GM18861 (cell line): ENCODE measurements around the gene MAP6D1.

Experiments
- ATAC-seq: cut with Tn5 transposase; IDR thresholded peaks from one replicate; pipeline ENCODE4 v1.9.1; 2021; ENCODE audit not compliant: unreplicated experiment

MAP6D1 gene

DNA sequence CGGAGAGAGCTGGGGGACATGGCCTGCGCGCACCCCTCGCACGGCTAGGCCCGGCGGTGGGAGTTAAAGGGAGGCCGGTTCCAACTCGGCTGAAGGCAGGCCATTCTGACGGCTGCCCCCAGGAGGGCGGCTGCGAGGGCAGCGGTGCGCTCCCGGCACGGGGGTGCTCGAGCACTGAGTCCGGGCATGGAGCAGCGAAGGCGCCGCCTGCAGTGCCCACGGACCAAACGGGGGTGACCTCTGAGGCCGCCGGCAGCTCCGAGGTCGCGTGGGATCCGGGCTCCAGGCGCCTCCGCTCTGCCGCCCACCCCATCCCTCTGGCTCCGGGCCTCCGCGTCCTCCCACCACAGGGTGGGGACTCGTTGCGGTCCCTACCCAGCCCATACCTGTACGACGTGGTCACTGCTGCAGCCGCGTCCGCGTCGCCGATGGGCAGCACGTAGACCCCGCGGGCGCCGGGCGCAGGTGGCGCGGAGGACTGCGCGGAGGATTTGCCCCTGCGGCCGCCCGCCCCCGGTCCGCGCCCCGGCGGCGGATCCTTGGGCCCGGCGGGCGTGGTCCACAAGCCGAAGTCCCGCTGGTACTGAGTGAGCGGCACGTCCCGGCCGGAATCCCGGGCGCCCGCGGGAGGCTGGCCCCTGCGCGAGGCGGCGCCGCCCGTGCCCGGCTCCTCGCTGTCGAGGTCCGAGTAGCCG, 469 bp downstream of the MAP6D1 start:
- ATAC-seq: peak; percentile 14

GRCh38 chr3:183823963-183824362, 1.4 kb downstream of the MAP6D1 start:
- no peak for ATAC-seq

GRCh38 chr3:183822631-183823030, 2.7 kb downstream of the MAP6D1 start:
- no peak for ATAC-seq

DNA sequence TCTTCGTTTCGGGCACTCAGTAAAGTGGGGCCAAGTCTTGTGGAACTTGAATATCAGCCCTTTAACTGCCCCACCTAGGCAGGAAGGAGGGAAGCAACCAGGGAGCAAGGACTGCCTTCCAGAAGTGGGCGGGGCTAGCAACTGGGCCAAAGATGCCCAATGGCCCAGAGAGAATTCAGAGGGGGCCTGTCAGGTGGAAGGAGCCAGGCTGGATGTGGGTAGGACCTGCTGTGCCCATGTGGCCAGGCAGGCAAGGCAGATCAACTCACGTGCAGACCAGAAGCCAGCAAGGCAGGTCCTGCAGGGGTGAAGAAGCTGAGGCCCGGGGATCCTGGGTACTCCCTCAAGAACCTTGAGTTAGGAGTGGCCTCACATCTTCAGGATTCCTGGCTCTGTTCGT, 5.5 kb downstream of the MAP6D1 start:
- no peak for ATAC-seq

DNA sequence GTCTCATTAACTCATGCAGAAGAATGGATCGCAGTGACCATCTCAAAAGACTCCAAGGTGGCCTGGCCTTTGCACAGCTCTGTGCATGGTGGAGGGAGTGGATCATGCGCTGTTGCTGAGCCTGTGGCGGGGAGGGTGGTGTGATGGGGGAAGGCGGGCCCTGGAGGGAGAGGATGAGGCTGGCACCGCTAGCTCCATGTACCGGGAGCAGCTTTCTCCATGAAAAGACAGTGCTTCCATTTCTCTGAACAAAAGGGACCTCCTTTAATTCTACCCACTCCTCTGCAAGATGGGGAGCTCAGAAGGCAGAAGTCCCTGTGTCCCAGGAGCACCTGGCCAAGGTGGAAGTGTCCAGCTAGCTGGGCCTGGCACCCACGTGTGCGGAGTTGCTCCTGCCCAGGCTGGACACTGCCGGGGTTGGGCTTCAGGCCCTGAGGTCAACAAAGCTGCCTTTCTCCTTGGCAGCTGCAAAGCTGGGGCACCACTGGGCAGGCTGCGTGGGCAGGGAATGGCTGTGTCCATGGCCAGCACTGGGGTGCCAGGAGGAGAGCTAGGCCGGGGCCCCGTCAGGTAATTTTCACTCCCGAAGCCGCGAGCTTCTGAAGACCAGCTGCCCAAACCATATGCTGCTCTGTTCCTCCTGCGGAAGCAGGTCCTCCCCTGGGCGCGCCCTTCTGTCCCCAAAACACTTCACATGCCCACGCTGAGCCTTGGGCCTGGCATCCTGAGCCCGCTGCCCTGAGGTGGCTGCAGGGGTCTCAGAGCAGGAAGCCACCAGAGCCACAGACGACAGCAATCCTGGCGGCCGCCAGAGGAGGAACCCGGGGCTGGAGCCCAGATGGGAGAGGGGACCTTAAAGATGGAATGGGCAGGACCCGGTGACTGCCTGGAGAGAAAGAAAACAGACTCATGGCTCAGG, 6.4 kb downstream of the MAP6D1 start:
- no peak for ATAC-seq

GRCh38 chr3:183818041-183818620, 7.2 kb downstream of the MAP6D1 start:
- no peak for ATAC-seq

GRCh38 chr3:183817639-183818038, 7.7 kb downstream of the MAP6D1 start:
- ATAC-seq: no peak

DNA sequence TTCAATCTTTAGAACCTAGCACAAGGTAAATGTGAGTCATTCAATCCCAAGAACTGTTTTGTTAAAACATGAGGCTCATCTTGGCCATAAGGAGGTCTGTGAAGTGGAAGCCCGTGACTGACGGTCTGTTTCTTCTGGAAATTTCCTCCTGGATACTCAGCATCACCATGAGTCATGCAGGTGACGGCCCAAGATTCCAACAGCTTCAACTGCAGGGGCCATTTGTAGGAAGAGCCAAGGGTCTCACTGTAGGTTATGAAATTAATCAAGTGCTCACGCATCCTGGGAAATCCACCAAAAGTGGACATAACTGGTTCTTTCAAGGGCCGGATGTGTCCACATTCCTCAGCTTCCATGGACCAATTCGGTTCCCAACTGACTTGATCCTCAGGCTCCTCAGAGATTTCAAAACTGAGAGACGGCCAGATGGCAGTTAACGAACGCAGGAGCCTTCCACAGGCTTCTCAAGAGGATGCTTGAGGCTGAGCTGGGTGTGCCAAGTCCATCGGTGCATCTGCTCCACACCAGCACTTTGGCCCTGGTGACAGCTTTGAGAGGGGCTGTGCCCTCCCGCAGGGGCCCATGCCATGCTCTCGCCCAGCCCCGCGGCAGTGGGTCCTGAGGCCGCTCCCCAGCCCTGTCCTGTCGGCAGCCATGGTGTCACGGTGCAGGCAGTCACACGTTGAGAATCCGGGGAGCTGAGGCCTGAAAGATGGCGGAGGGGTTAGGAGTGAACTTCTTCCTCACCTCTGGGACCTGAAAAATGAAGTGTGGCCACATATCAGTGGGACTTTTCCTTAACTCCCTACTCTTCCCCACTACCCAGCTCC, 8.5 kb downstream of the MAP6D1 start:
- no peak for ATAC-seq

DNA sequence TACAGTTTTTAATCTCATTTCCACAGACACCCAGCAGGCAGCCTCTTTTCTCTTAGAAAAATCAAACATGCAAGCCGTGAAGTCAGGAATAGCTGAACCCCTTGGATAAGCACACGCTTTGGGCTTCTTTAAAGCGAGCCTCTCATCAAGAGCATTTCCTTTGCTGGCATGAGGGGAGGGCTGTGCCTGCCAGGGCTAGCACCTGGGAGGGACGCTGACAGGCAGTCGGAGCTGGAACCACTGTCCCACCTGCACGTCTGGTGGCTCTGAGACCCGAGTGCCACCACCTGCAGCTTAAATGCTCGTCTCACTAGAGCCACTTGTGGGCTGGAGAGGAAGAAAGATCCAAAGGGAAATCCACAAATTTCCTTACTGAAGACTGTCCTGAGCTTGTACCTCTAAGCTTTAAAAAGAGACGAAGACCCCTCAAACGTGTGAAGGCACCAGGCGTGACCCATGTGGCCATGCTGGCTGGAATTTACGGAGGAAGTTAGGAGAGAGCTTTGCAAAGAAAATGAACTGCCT, 9.4 kb downstream of the MAP6D1 start:
- ATAC-seq: no peak

DNA sequence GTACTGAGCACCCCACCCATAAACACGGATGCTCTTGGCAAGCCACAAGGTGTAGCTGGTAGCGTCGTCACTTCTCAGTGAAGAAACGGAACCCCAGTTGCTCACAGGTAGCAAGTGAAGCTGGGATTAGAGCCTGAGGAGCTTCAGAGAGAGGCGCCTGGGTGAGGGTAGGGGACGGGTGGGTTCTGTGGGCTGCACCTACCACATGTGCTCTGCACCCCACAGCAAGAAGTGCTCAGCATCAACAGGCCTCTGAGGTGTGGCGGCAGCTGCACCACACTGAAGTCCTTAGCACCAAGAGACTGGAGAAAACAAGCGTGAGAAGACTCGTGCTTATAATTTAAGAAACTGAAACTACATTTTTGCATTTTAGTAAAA, 9.8 kb downstream of the MAP6D1 start:
- ATAC-seq: no peak

DNA sequence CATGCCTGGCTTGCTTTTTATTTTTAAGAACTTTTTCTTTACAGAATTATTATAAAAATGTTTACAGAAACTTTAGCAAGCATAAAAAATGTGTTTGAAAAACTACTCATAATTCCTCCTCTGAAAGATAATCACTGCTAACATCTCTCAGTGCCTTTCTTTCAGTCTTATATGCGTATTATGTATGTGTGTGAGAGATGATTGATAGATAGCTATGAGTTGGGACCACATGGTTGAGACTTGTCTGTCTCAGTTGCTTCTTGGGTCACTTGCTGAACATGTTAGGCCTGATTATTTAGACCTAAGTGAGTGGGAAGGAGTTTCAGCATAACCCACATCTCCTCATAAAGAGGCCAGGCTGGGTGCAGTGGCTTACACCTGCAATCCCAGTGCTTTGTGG, 11.1 kb downstream of the MAP6D1 start:
- ATAC-seq: no peak

DNA sequence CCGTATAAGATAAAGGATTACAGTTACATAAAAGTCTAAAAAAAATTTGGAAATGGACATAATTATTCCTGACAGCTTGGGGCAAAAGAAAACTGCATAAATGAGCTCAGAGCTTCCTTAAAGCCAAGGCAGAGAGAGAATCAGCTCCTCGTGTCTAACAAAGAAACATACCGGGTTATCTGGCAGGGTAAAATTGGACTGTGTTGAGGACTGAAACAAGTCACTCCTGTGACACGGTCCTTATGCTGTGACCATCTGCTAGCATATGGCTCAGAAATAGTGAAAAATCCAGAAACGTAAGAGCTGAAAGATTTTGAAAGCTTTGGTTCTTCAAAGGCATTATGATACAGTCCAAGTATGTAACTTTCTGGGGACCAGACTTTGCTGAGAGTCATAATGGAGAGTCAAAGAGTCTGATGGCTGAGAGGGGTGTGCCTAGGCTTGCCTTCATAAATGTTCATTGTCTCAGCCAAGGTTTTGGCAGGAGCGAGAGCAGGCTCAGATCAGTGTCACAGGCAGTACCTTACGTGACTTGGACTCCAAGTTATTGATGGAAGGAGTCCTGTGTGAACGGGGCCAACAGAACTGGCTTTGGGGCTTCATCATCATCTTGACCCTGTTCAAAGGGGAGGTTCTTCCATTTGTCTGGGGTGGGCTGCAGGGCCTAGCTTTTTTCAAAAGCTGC, 12.5 kb downstream of the MAP6D1 start:
- no peak for ATAC-seq

DNA sequence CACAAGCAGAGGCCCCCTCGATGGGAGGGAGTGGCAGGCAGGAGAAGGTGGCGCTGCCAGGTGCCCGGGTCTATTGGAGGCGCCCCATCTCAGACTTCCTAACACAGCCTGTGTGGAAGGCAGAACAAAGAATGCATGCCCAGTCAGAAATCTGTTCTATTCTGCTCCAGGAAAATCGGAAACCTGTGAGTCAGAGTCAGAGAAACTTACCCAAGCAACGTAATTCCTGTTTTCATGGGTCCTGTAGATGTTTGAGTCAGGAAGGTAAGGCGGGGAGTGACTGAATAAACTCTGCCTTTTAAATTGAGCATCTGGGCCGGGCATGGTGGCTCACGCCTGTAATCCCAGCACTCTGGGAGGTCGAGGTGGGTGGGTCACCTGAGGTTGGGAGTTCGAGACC, 13.7 kb downstream of the MAP6D1 start:
- no peak for ATAC-seq

DNA sequence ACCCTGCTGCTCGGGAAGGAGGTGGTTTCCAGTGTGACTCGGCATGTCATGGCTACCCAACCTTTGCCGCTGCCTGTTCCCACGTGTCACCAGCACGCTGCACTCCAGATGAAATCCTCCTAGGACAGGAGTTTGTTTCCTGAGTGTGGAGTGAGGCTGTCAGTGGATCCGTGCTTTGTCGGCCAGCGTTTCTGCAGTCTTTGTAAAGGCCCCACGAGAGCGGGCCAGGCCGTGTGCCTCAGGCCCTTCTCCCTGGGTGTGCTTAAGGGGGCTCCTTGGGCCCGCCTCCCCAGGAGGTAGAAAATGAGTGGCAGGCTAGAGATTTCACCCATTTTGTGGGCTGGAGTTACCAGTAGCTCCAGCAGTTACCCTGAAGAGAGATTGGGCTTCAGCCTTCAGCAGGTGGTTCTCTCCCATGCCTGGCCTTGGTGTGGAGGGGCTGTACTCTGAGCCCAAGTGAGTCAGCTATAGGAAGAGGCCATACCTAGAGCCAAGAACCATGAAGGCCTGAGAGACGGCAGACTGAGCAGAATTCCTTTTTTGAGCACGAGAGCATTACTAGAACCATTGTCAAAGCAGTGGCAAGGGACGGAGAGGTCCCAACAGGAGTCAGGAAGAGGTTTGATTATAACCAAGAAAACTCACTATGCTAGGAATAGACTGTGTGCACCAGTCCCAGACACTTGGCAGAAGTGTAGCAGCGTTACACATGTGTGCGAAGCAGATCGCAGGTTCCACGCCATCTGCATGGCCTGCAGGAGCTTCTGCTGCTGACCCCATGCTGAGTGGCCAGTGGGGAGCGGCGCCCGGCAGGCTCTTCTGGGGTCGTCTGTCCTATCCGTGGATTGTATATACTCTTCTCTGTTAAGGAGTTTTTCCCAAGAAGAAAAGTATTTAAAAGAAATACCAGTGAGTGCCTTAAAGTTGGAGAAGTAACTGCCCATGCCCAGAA, 14.5 kb downstream of the MAP6D1 start:
- no peak for ATAC-seq

- no peak for ATAC-seq
Observed at GRCh38 chr3:183809270-183809669, 16.1 kb downstream of the MAP6D1 start.

DNA sequence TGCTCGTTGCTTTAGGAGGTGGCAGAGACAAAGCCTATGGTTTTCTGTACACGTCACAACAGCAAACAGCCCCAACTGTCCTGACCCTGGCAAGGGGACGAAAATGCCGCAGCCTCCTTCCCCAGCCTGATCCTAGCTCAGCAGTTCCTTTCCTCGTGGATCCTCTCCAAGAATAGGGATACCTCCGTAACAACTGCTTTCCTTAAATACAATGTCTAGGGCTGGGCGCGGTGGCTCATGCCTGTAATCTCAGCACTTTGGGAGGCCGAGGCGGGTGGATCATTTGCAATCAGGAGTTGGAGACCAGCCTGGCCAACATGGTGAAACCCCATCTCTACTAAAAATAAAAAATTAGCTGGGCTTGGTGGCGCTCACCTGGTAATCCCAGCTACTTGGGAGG, 17.0 kb downstream of the MAP6D1 start:
- ATAC-seq: no peak

- no peak for ATAC-seq
Observed at GRCh38 chr3:183807881-183808280, 17.5 kb downstream of the MAP6D1 start.

- ATAC-seq: no peak
Observed at GRCh38 chr3:183807209-183807728, 18.1 kb downstream of the MAP6D1 start.

DNA sequence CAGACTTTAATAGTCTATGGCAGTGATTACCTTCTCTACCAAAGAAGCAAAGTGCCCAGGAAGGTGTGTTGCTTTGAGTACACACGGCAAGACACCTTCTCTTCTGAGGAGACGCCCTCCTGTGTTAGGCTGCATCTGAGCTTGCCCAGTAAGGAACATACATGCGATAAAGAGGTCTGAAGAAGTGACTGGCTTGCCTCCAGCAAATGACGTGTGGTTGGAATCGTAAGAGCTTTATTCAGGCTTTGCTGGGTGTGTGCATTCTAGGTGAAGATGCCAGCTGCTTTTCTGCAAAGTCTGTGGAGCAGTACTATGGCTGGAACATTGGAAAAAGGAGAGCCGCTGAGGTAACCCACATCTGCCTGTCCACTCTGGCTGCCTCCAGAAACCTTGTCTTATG, 22.4 kb downstream of the MAP6D1 start:
- no peak for ATAC-seq
